Upper lobe of left lung (tissue), 4 donors: ENCODE measurements around the gene ARTN.

ENCODE experiments used
- POLR2A ChIP-seq, 4 donors: fragments of 450-650 bp; IDR thresholded peaks; one replicate each; pipeline ENCODE4 v1.5.1; 2016 to 2017; ENCODE audit warnings: antibody characterized with exemption in 4 of 4, mild to moderate bottlenecking in 2 of 4
- POLR2AphosphoS5 ChIP-seq, 2 donors: sonication (generic); formaldehyde crosslinking; IDR thresholded peaks; one replicate each; pipeline ENCODE4 v1.5.1; 2017; ENCODE audit warnings: antibody characterized with exemption in 2 of 2
- TF ChIP-seq, protein P1 (sequence below), 6 experiments: fragments of 450-650 bp in 4 of 6; fragments of 200-600 bp in 2 of 6; sonication (generic) in 2 of 6; IDR thresholded peaks; one replicate each; pipeline ENCODE4 v1.5.1; 2016 to 2019; ENCODE audit warnings: antibody characterized with exemption in 6 of 6

DNA sequence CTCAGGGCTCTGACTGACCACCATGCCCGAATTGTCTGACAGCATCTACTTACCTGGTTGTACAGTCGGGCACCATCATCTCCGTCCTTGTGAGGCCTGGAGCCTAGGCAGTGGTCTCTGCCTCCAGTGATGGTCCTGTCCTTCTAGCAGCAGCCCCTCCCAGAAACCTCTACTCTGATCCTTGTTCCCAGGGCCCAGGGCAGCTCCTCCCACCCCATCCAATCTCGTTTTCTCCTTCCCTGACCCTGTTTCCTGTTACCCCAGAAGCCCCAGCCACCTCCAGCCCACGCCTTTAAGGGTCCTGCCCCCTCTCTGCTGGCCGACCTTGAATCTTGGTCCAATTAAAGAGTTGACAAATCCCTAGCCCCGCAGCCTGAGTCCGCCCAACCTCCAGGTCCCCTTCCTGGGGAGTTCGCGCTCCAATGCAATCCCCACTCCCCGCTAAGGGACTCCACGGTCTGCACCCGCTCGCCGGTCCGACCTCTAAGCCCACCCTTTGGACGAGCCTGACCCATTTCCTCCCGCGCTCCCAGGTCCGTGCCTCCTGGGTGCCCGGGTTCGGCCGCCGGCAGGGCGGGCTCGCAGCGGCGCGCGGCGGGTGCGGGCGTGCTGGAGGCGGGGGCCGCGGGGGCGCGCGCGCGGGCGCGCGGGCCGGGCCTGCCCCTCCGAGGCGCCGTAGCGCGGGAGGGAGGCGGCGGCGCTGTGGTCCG is 45.1 kb downstream of the ARTN start, which contains the start of gene B4GALT2:
- TF ChIP-seq, protein P1, sequence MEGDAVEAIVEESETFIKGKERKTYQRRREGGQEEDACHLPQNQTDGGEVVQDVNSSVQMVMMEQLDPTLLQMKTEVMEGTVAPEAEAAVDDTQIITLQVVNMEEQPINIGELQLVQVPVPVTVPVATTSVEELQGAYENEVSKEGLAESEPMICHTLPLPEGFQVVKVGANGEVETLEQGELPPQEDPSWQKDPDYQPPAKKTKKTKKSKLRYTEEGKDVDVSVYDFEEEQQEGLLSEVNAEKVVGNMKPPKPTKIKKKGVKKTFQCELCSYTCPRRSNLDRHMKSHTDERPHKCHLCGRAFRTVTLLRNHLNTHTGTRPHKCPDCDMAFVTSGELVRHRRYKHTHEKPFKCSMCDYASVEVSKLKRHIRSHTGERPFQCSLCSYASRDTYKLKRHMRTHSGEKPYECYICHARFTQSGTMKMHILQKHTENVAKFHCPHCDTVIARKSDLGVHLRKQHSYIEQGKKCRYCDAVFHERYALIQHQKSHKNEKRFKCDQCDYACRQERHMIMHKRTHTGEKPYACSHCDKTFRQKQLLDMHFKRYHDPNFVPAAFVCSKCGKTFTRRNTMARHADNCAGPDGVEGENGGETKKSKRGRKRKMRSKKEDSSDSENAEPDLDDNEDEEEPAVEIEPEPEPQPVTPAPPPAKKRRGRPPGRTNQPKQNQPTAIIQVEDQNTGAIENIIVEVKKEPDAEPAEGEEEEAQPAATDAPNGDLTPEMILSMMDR (IDR thresholded peaks at IDR 0.05) = no peak
- TF ChIP-seq POLR2AphosphoS5 (IDR thresholded peaks at IDR 0.05) = no peak
- TF ChIP-seq POLR2A (IDR thresholded peaks at IDR 0.05) = no peak
